ENCODE data around the gene HERC5. TPM values are rescaled to one million over a fixed set of nuclear protein-coding genes. Genes with fewer than 3 reads are reported as not detected.
"Not testable (repeated sequence)": the region's sequence is repeated elsewhere in the genome, so short reads cannot be mapped to it uniquely, and the experiment has no call there.

Gene HERC5
- total and polyA plus RNA-seq, 4 donors, result 3.9 to 7.8 (median 5.4) TPM

- H3K4me3 ChIP-seq, result no peak overlapping the region
- H3K27me3 ChIP-seq (ENCODE audit: control insufficient read depth in 3 of 3, insufficient read depth in 3 of 3, low read length in 2 of 3), result no peaks in the 10 kb centered on the region
- peaks cover 3 to 31% (median 7%) of the 10 kb centered on the region in 4 donors for H3K36me3 ChIP-seq (ENCODE audit: control insufficient read depth in 4 of 4, insufficient read depth in 4 of 4, low read length in 4 of 4)
- 74 to 88% methylated on average over 1 of the region's 1 CpG for WGBS, 2 donors
- H3K9ac ChIP-seq (ENCODE audit: insufficient read depth in 1 of 2, low read length in 2 of 2), result no peak overlapping the region
- no peaks in the 10 kb centered on the region for H3K4me1 ChIP-seq (ENCODE audit: control insufficient read depth in 5 of 5, insufficient read depth in 5 of 5, low read length in 5 of 5)
- ATAC-seq (ENCODE audit: insufficient read depth, low FRiP score) (no peak), DNase-seq (no peak)
- no peak for TF ChIP-seq CTCF (IDR thresholded peaks at IDR 0.05; ENCODE audit: control extremely low read depth, extremely low read depth)
- peaks cover 0 to 2% (median 0%) of the 10 kb centered on the region in 4 donors for H3K9me3 ChIP-seq (ENCODE audit: control insufficient read depth in 4 of 4, insufficient read depth in 3 of 4, low read length in 3 of 4)
- H3K27ac ChIP-seq (ENCODE audit: low read depth in 1 of 2, low read length in 1 of 2), result no peak overlapping the region
Measured at GRCh38 chr4:88429401-88429800, 27.5 kb upstream of the HERC5 start.

- peaks cover 0 to 2% (median 0%) of the 10 kb centered on the region in 4 donors for H3K9me3 ChIP-seq (ENCODE audit: control insufficient read depth in 4 of 4, insufficient read depth in 3 of 4, low read length in 3 of 4)
- ATAC-seq (ENCODE audit: insufficient read depth, low FRiP score) (no peak), DNase-seq (no peak)
- H3K27me3 ChIP-seq (ENCODE audit: control insufficient read depth in 3 of 3, insufficient read depth in 3 of 3, low read length in 2 of 3), result no peaks in the 10 kb centered on the region
- H3K27ac ChIP-seq (ENCODE audit: low read depth in 1 of 2, low read length in 1 of 2), result no peak overlapping the region
- H3K36me3 ChIP-seq (ENCODE audit: control insufficient read depth in 4 of 4, insufficient read depth in 4 of 4, low read length in 4 of 4), result peaks cover 3 to 28% (median 8%) of the 10 kb centered on the region in 4 donors
- WGBS, 2 donors, result 96 to 98% methylated on average over 1 of the region's 1 CpG
- no peak overlapping the region for H3K4me3 ChIP-seq
- H3K9ac ChIP-seq (ENCODE audit: insufficient read depth in 1 of 2, low read length in 2 of 2), result no peak overlapping the region
- H3K4me1 ChIP-seq (ENCODE audit: control insufficient read depth in 5 of 5, insufficient read depth in 5 of 5, low read length in 5 of 5), result no peaks in the 10 kb centered on the region
- no peak for TF ChIP-seq CTCF (IDR thresholded peaks at IDR 0.05; ENCODE audit: control extremely low read depth, extremely low read depth)
Measured at GRCh38 chr4:88435987-88436693, 20.8 kb upstream of the HERC5 start.

- not testable (repeated sequence) for H3K4me3 ChIP-seq; H3K4me1 ChIP-seq (ENCODE audit: control insufficient read depth in 5 of 5, insufficient read depth in 5 of 5, low read length in 5 of 5); H3K9me3 ChIP-seq (ENCODE audit: control insufficient read depth in 4 of 4, insufficient read depth in 3 of 4, low read length in 3 of 4); H3K27ac ChIP-seq (ENCODE audit: low read depth in 1 of 2, low read length in 1 of 2); H3K27me3 ChIP-seq (ENCODE audit: control insufficient read depth in 3 of 3, insufficient read depth in 3 of 3, low read length in 2 of 3); ATAC-seq (ENCODE audit: insufficient read depth, low FRiP score); H3K9ac ChIP-seq (ENCODE audit: insufficient read depth in 1 of 2, low read length in 2 of 2); DNase-seq
- peaks cover 11 to 35% (median 16%) of the 10 kb centered on the region in 4 donors for H3K36me3 ChIP-seq (ENCODE audit: control insufficient read depth in 4 of 4, insufficient read depth in 4 of 4, low read length in 4 of 4)
- WGBS, 2 donors, result 93 to 94% methylated on average over 4 of the region's 4 CpGs
Measured at GRCh38 chr4:88437873-88438272, 19.0 kb upstream of the HERC5 start.

GRCh38 chr4:88439161-88439760 lies 17.7 kb upstream of the HERC5 start:
- no peak for TF ChIP-seq CTCF (IDR thresholded peaks at IDR 0.05; ENCODE audit: control extremely low read depth, extremely low read depth)
- no peak for DNase-seq
- Histone ChIP-seq H3K4me1 (ENCODE audit: control insufficient read depth in 5 of 5, insufficient read depth in 5 of 5, low read length in 5 of 5) (no peaks in the 10 kb centered on the region), H3K27ac (ENCODE audit: low read depth in 1 of 2, low read length in 1 of 2) (no peak overlapping the region), H3K9me3 (ENCODE audit: control insufficient read depth in 4 of 4, insufficient read depth in 3 of 4, low read length in 3 of 4) (peaks cover 0 to 2% (median 0%) of the 10 kb centered on the region in 4 donors), H3K36me3 (ENCODE audit: control insufficient read depth in 4 of 4, insufficient read depth in 4 of 4, low read length in 4 of 4) (peaks cover 7 to 26% (median 15%) of the 10 kb centered on the region in 4 donors), H3K27me3 (ENCODE audit: control insufficient read depth in 3 of 3, insufficient read depth in 3 of 3, low read length in 2 of 3) (no peaks in the 10 kb centered on the region), H3K4me3 (no peak overlapping the region), H3K9ac (ENCODE audit: insufficient read depth in 1 of 2, low read length in 2 of 2) (no peak overlapping the region)
- WGBS, 2 donors, result 91 to 96% methylated on average over 3 of the region's 3 CpGs
- no peak for ATAC-seq (ENCODE audit: insufficient read depth, low FRiP score)

Data from lung (tissue), 12 donors.